Stomach (tissue), 4 donors: ENCODE data around the gene LAD1.

ENCODE experiments used
- EP300 ChIP-seq: sonication (generic); formaldehyde crosslinking; IDR thresholded peaks from one replicate; pipeline ENCODE4 v1.6.1; 2017; ENCODE audit warnings: antibody characterized with exemption
- POLR2A ChIP-seq, 4 donors: fragments of 450-650 bp; IDR thresholded peaks; one replicate each; pipeline ENCODE4 v1.6.1; 2016; ENCODE audit warnings: antibody characterized with exemption in 4 of 4, control low read depth in 2 of 4, mild to moderate bottlenecking in 1 of 4, moderate library complexity in 1 of 4
- POLR2AphosphoS5 ChIP-seq, 3 donors: sonication (generic); formaldehyde crosslinking; IDR thresholded peaks; one replicate each; pipeline ENCODE4 v1.6.1; 2016; ENCODE audit warnings: antibody characterized with exemption in 3 of 3

DNA sequence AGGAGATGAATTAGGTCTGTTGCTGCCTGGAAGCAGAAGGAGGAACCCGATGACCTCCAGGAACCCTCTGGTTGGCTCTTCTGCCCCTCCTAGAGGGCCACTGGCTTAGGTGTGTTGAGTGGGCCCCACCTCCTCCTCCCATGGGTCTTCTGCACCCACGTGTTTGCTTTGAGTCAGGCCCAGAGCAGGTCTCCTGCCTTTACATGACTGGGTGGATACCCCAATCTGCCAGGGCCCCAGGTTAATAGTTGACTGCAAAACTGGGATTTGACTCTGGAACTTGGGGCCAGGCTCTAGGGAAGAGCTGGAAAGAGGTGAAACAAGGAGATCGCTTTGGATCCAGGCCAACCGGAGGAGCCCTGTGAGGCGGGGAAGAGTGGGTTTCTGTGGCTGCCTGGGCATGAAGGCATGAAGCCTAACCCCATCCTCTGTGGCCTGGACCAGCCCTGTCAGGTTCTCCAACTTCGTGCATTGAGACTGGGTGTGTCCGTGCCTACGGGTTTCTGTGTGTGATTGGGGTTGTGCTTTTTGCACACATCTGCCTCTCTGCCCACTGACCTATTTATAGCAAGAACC, 7.8 kb upstream of the LAD1 start:
- TF ChIP-seq POLR2AphosphoS5 (IDR thresholded peaks at IDR 0.05) = no peak
- TF ChIP-seq EP300 = no peak
- no peak for TF ChIP-seq POLR2A (IDR thresholded peaks at IDR 0.05)
